Inferior parietal cortex (tissue), 1 donor: Measurements from ENCODE around the gene POLR3H.
A peak's percentile ranks its signal among the peaks of the same experiment; 100 is the strongest.
"Not testable (repeated sequence)": the region's sequence is repeated elsewhere in the genome, so short reads cannot be mapped to it uniquely, and the experiment has no call there.

Source experiments
- DNase-seq: peaks from one replicate; pipeline ENCODE4 v3.0.0-alpha.2; 2016; ENCODE audit errors: extremely low spot score

POLR3H gene

DNA sequence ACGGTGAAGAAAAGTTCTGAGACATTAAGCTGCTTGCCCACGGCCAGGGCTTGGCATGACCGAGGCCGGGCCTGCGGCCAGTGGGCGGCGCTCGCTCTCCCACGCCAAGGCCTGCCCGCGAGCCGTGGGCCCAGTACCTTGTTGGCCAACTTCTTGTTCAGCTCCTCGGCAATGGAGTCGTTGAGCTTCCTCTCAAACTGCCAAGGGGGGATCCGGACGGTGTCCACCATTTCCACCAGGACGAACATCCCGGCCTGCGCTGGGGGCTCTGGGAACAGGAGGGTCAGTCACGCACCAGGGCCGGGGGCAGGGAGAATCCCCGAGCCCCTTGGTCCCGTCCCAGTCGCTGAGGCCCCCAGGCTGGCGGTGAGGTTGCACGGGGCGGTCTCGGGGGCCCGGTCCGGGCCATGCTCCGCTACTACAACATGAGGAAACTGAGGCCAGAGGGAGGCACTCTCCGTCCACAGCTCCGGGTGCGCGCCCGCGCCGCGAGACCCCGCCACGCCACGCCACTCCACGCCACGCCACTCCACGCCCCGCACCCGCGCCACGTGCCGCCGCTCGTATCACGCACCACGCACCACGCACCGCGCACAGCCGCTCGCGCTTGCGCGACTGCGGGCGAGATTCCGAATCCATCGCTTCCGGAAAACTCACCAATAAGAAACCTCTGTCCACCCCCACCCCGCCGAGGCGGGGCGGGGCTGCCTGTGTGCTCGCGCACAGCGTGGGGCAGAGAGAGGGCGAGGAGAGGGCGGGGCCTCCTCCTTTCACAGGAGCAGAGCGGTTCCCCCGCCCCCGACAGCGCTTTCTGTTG is at the start of gene POLR3H:
Gene POLR3H (minus strand): TSS at position 617 of the 817 bp plus-strand sequence. CDS start 369 bp downstream, at position 248.
- peak; percentile 96 for DNase-seq

- not testable (repeated sequence) for DNase-seq
Measured at GRCh38 chr22:41593336-41593960, 49.2 kb upstream of the POLR3H start.

- DNase-seq = peak; percentile 97
Measured at GRCh38 chr22:41589391-41590241, 45.3 kb upstream of the POLR3H start, which contains the start of gene PMM1. PMM1 (minus strand) TSS chr22:41589840; CDS start chr22:41589805, 35 bp downstream.

DNA sequence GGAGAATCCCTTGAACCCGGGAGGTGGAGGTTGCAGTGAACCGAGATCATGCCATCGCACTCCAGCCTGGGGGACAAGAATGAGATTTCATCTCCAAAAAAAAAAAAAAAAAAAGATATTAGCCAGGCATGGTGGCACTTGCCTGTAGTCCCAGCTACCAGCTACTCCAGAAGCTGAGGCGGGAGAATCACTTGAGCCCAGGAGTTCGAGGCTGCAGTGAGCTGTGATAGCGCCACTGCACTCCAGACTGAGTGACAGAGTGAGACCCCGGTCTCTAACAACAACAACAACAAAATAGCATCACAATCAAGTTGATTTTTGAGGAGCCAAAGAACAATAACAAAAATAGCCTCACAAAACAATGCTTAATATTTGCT is 43.1 kb upstream of the POLR3H start:
- DNase-seq = no peak

DNA sequence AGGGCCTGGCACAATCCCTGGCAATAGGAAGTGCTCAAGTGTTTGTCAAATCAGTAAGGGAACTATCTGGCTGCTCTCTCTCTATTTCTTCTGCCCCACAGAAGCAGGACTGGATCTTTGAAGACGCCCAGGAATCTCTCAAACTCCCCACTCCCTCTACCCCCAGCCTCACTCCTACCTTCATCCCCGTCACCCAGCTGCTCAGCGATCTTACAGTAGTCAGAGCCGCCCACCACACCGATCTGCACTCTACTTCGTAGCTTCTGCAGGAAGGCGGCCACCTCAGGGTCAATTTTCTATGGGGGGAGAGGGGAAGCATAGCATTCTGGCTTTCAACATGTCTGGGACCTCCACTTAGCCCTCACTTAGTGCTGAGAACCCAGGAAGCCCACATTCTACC is 41.6 kb upstream of the POLR3H start:
- no peak for DNase-seq

- DNase-seq = no peak
Measured at GRCh38 chr22:41584881-41585280, 40.6 kb upstream of the POLR3H start.

DNA sequence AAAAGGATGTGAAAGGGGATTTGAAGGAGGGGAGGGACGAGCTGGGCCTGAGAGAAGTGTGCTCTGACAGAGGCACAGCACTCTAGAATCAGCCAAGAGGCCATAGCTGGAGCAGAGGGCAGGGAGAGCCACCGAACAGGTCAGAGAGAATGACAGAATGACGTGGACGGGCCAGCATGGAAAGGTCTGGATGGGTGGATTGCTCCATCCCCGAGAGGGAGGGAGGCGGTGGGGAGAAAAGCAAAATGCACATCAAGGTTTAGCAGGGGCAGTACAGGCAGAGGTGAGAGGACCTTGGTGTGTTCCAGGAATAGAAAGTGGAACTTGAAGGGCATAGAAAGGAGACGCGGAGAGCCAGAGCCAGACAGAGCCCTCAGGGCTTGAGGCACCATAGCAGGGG is 38.4 kb upstream of the POLR3H start:
- DNase-seq = no peak

- no peak for DNase-seq
Measured at GRCh38 chr22:41579997-41580355, 35.7 kb upstream of the POLR3H start.

DNA sequence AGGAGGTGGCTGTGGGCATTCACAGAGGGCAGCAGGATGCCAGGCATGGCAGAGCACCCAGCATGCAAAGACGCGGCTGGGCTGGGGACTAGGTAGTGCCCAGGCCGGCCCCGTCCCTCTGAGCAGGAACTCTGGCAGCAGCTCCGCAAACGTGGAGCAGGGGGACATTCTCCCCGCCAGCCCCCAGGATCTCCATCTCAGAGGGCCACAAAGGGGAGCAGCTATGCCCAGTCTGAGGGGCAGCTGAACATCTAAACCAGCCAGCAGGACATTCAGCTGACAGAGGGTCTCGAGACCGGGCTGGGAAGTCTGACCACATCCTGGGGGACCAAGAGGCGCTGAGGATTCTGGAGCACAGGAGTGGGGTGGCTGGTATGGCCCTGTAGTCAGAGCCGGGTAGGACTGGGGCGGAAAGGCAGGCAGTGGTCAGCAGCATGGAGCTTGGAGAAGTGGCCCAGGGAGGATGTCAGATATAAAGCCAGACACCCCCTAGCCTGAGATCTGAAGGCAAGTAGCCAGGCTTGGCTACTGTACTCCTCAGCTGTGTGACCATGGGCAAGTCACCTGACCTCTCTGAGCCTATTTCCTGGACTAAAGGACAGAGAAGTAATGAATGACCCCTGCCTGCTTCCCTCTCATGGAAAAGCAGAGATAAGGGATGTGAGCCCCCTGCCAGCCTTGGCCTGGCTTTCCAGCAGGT is 35.2 kb upstream of the POLR3H start:
- DNase-seq = no peak

GRCh38 chr22:41578818-41579217 is 34.5 kb upstream of the POLR3H start:
- DNase-seq = no peak

- no peak for DNase-seq
Measured at GRCh38 chr22:41578114-41578513, 33.8 kb upstream of the POLR3H start.

DNA sequence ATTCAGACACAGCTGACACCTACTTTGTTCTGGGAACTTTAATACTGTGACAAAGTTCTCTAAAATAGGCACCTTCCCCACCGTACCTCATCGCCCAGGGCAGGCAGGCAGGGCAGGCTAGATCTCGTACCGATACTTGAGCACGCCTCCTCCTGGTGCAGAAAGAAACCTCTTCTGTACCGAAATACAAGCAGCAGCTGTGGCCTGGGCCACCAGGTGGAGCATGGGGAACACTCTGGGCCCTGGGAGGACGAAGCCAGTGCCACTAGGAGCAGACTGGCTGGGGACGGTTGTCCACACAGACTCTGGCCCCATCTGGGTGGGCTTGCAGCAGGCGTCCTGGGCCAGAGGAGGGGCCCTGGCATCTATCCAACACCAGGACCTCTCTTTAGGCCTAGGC is 32.6 kb upstream of the POLR3H start:
- DNase-seq = no peak

DNA sequence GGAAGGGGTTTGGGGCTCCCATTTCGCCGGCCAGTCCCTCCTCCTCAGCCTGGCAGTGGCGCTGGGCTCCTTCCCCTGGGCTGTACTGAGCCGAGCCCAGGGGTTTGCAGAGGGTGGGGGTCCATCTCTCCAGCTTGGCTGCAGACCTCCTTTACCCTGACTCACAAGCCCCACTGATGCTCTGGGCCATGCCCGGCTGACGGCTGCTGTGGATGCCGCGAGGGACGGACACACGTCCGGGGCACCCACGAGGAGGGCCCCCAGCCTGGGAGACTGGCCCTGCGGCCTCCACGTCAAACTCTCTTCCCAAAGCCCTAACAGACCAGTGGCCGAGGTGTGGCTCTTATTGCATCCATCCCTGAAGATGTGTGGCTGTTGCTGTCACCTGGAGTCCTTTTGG is 31.3 kb upstream of the POLR3H start:
- DNase-seq = no peak

DNA sequence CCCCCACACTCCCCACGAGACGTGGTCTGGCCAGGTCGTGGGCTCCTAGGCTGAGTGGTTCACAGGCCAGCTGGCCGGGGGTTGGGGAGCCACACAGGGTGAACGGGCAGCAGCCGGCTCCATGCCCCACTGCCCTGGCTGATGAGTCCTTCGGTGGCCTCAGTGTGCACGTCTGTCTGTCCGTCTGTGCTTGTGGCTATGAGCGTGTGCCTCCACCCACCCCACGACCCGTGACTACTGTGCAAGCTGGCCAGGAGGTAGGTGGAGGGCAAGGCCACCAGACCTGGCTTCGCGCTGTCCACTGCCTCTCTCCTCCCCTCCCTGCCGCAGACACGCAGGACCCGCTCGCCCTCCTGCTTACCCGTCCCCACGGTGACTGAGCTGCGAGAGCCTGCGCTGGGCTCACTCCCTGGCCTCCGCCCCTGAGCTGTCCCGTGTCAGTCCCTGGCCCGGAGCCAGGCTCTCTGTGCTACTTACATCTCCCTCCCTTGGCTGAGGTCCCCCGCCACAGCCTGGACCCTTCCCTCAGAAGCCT is 30.6 kb upstream of the POLR3H start:
- DNase-seq = no peak

- DNase-seq = no peak
Measured at GRCh38 chr22:41573677-41574076, 29.4 kb upstream of the POLR3H start.

DNA sequence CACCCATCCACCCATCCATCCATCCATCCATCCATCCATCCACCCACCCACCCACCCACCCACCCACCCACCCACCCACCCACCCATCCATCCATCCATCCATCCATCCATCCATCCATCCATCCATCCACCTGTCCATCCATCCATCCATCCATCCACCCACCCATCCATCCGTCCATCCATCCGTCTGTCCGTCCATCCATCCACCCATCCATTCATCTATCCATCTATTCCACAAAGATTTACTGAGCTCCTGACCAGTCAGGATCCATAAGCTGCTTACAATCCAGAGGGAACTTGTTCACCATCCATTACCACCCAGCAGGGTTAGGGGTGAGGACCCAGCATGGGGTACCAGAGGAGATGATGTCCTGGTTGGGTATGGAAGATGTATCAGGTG is 28.0 kb upstream of the POLR3H start:
- not testable (repeated sequence) for DNase-seq

GRCh38 chr22:41571786-41572185 is 27.5 kb upstream of the POLR3H start:
- no peak for DNase-seq

DNA sequence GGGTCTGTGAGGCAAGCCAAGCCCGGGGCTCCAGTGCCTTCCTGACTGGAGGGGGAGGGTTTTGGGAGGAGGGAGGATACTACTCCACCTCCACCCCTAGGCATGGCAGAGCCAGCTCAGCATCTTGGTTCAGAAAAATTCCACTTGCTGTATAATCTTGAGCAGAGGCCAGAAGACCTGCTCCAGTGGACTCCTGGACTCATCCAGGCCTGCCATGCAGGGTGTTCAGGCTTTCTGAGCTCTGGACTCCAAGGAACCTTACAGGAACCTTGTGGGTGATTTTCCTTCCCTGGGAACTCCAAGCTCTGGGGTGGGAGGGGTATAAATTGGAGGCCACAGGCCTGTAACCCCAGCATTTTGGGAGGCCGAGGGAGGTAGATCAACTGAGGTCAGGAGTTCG is 26.0 kb upstream of the POLR3H start:
- DNase-seq = no peak

DNA sequence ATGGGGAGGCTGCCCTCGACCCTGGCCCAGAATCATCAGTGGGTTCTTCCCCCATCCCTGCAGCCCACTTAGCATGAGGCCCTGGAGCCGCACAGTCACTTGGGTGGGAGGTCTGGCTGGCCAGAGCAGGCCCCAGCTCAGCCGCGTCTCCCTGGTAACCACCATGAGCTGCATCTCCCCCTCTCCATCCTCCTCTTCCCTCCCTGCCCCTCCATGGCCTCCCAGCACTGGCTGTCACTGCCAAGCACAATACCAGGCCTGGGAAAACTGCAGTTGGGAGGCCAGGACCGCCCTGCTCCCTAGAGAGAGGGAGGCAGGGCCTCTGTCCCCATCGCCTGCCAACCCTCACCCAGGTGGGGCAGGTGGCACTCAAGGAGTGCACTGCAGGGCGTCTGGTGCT is 24.5 kb upstream of the POLR3H start:
- DNase-seq = no peak

- DNase-seq = no peak
Measured at GRCh38 chr22:41567512-41567768, 23.2 kb upstream of the POLR3H start.

- no peak for DNase-seq
Measured at GRCh38 chr22:41565403-41566054, 21.3 kb upstream of the POLR3H start.
